ENCODE measurements around the gene BRD9. TPM values are rescaled to one million over a fixed set of nuclear protein-coding genes. Genes with fewer than 3 reads are reported as not detected.

Gene BRD9
- polyA plus RNA-seq, 1 experiment = 12.3 TPM

- no peak for TF ChIP-seq CTCF (IDR thresholded peaks at IDR 0.05; ENCODE audit: insufficient read depth, low read depth, low read length)
- ChIA-PET POLR2A (no interaction called here), CTCF (interaction anchor here (1.2 to 3.4 kb wide), 2 partner anchors 8 to 23 kb away, joined by 3 to 18 read pairs; no protein-coding TSS in a partner anchor)
- H3K36me3 ChIP-seq (ENCODE audit: control insufficient read depth, insufficient read depth, low read length) = peaks cover 11% of the 10 kb centered on the region
- H3K4me3 ChIP-seq (ENCODE audit: low read depth, low read length) = no peak overlapping the region
- no peaks in the 10 kb centered on the region for H3K27me3 ChIP-seq (ENCODE audit: control insufficient read depth, insufficient read depth, low read length)
- no peak for DNase-seq (ENCODE audit: low read depth)
Measured at GRCh38 chr5:911601-912000, 19.0 kb upstream of the BRD9 start.

- DNase-seq (ENCODE audit: low read depth) = no peak
- TF ChIP-seq CTCF (IDR thresholded peaks at IDR 0.05; ENCODE audit: insufficient read depth, low read depth, low read length) = no peak
- H3K36me3 ChIP-seq (ENCODE audit: control insufficient read depth, insufficient read depth, low read length) = peaks cover 9% of the 10 kb centered on the region
- no peak overlapping the region for H3K4me3 ChIP-seq (ENCODE audit: low read depth, low read length)
- CTCF ChIA-PET = interaction anchor here (1.2 kb wide), 1 partner anchor 24 kb away, joined by 3 read pairs; no protein-coding TSS in a partner anchor
- no peaks in the 10 kb centered on the region for H3K27me3 ChIP-seq (ENCODE audit: control insufficient read depth, insufficient read depth, low read length)
- POLR2A ChIA-PET = no interaction called here
Measured at GRCh38 chr5:910769-911160, 18.2 kb upstream of the BRD9 start.

- no peak for TF ChIP-seq CTCF (IDR thresholded peaks at IDR 0.05; ENCODE audit: insufficient read depth, low read depth, low read length)
- CTCF ChIA-PET = no interaction called here
- POLR2A ChIA-PET = no interaction called here
- peaks cover 8% of the 10 kb centered on the region for H3K36me3 ChIP-seq (ENCODE audit: control insufficient read depth, insufficient read depth, low read length)
- H3K27me3 ChIP-seq (ENCODE audit: control insufficient read depth, insufficient read depth, low read length) = no peaks in the 10 kb centered on the region
- DNase-seq (ENCODE audit: low read depth) = no peak
- H3K4me3 ChIP-seq (ENCODE audit: low read depth, low read length) = no peak overlapping the region
Measured at GRCh38 chr5:909994-910768, 17.6 kb upstream of the BRD9 start.

DNA sequence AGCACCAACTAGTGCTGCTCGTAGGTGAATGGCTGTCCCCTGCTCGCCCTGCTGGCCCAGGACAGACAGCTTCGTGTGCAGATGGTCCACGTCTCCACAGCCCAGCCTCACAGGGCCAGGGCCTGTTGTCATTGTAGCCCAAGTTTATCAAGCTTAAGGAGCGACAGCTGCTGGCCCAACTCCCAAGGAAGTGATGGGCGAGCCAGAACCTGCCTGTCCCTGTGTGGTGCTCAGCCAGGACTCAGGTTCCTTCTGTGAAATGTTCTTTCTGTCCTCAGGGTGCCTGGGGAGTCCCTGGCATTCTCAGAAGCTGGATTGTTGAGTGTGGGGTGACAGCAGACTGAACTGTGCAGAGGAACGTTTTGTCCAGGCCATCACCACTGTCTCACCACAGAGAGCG lies 16.5 kb upstream of the BRD9 start:
- H3K36me3 ChIP-seq (ENCODE audit: control insufficient read depth, insufficient read depth, low read length) = peaks cover 8% of the 10 kb centered on the region
- no peak for DNase-seq (ENCODE audit: low read depth)
- ChIA-PET CTCF (no interaction called here), POLR2A (no interaction called here)
- no peak for TF ChIP-seq CTCF (IDR thresholded peaks at IDR 0.05; ENCODE audit: insufficient read depth, low read depth, low read length)
- no peaks in the 10 kb centered on the region for H3K27me3 ChIP-seq (ENCODE audit: control insufficient read depth, insufficient read depth, low read length)
- H3K4me3 ChIP-seq (ENCODE audit: low read depth, low read length) = no peak overlapping the region

DNA sequence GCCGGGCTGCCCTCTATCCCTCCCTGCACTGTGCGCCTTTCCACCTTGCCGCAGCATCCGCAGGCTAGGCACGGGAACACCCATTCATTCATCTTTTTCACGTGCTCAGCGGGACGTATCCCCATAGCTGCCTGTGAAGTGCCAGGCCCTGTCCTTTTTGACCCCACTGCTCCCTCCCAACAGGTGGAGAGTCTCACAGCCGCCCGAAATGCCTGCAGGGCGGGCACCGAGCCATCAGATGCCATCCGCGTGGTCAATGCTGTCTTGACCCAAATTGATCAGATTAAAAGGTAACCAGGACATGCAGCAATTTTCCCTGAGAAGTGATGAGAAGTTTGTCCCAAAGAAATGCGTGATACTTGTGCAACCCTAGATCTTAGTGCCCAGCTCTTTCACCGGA lies 15.6 kb upstream of the BRD9 start:
- no peak for DNase-seq (ENCODE audit: low read depth)
- TF ChIP-seq CTCF (IDR thresholded peaks at IDR 0.05; ENCODE audit: insufficient read depth, low read depth, low read length) = no peak
- CTCF ChIA-PET = interaction anchor here (8.5 kb wide), 1 partner anchor 237 kb away, joined by 102 read pairs; no protein-coding TSS in a partner anchor
- POLR2A ChIA-PET = no interaction called here
- H3K27me3 ChIP-seq (ENCODE audit: control insufficient read depth, insufficient read depth, low read length) = no peaks in the 10 kb centered on the region
- H3K4me3 ChIP-seq (ENCODE audit: low read depth, low read length) = no peak overlapping the region
- H3K36me3 ChIP-seq (ENCODE audit: control insufficient read depth, insufficient read depth, low read length) = peaks cover 8% of the 10 kb centered on the region

All from BJ (cell line).